HTERT RPE-1 (cell line): ENCODE data around the gene HECTD1.
"Not testable (repeated sequence)": the region's sequence is repeated elsewhere in the genome, so short reads cannot be mapped to it uniquely, and the experiment has no call there.

Experiments used
- in situ Hi-C: fragments of 300-500 bp; cut with MboI; formaldehyde crosslinking; loops from 4 replicates; pipeline ENCODE4 v1.14.3; 2020; ENCODE audit warnings: low sequenced_read_pairs

HECTD1 gene

DNA sequence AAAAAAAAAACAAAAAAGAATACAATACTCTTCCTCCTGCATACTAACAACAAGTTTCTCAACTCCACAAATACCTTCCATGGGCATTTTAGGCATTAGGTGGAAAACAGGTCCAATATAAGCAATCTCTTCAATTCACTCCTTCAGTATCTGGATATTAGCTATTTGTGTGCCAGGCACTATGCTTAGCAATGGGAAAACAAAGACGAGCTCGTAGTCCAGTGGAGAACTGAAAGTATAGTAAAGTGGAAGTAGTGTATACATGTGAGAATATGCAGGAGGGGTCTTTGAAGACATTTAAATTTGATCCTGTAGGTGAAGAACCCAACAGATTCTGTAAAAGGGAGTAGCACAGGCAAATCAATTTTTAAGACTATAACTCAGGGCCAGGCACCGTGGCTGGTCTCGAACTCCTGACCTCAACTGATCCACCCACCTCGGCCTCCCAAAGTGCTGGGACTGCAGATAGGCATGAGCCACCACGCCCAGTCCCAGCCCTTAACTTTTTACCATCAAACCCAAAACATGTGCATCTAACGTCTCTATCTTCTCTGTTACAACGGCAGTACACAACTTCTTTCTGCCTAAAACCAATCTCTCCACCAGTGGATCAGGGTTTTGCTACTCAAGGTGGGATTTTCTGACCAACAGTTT, 10.6 kb downstream of the HECTD1 start:
- in situ Hi-C loops: no loop called here

DNA sequence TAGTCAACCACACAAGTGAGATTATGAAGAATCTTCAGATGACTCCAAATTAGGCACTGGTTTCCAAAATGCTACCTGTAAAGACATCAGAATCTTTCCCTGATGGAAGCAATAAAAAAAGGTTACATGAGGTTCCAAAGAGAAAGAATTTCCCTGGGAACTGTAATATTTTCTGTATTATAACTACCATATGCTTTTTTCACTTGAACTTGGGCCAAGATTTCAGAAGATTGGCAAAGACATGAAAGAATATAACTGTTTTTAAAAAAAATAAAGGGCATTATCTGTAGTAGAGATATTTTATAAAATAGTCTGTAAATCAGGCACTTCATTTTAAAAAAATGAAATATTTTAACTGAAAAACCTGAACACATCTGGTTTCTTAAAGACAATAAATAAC, 12.9 kb downstream of the HECTD1 start:
- in situ Hi-C loops: no loop called here

DNA sequence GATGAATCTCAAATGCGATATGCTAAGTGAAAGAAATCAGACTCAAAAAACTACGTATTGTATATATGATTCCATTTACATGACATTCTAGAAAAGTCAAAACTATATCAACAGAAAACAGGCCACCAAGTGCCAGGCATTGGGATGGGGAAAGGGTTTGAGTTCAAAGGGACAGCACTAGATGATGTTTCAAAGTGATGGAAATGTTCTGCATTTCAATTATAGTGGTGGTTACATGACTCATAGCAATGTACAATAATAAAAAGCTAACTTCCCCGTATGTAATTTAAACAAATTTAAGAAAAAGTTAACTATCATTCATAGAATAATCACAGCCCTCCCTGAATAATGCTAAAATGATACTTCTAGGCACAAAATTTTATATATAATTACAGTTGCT, 13.5 kb downstream of the HECTD1 start:
- in situ Hi-C loops: no loop called here

DNA sequence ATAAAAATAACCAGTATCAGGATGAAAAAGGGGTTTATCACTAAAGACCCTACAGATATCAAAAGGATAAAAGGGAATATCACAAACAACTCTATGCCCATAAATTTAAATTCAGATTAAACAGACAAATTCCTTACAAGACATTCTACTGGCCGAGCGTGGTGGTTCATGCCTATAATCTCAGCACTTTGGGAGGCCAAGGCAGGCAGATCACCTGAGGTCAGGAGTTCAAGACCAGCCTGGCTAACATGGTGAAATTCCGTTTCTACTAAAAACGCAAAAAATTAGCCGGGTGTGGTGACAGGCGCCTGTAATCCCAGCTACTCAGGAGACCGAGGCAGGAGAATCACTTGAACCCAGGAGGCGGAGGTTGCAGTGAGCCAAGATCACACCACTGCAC, 15.0 kb downstream of the HECTD1 start:
- in situ Hi-C loops: not testable (repeated sequence)

DNA sequence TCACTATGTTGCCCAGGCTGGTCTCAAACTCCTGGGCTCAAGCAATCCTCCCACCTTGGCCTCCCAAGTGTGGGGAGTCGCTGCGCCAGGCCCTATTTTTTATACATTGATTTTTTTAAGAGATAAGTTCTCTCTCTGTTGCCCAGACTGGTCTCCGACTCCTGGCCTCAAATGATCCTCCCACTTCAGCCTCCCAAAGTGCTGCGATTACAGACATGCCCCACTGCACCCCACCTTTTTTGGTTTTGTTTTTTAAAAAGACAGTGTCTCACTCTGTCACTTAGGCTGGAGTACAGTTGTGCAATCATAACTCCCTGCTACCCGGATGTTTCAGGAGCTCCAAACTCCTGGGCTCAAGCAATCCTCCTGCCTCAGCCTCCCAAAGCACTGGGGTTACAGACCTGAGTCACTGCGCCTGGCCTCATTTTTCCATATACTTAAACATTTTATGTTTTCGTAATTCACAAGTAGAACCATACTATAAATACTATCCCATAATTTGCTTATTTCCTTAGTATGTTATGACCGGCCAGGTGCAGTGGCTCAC, 16.8 kb downstream of the HECTD1 start:
- in situ Hi-C loops: no loop called here

DNA sequence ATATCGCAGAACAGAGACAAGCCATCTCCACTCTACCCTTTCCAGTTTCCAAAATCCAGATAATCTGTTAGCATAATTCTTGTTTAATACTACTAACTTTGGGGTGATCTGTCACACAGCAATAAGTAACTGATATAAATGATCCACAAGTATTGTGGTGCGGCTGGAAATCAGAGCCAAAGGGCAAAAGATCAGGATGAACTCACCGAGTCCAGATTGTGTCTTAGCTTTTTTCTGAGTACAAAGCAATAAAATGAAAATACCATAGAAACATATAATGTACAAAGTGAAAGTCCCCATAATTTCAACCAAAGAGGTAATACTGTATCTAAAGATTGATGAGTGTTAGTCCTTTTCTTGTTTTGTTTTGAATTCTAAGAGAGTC, 17.4 kb downstream of the HECTD1 start:
- in situ Hi-C loops: no loop called here

DNA sequence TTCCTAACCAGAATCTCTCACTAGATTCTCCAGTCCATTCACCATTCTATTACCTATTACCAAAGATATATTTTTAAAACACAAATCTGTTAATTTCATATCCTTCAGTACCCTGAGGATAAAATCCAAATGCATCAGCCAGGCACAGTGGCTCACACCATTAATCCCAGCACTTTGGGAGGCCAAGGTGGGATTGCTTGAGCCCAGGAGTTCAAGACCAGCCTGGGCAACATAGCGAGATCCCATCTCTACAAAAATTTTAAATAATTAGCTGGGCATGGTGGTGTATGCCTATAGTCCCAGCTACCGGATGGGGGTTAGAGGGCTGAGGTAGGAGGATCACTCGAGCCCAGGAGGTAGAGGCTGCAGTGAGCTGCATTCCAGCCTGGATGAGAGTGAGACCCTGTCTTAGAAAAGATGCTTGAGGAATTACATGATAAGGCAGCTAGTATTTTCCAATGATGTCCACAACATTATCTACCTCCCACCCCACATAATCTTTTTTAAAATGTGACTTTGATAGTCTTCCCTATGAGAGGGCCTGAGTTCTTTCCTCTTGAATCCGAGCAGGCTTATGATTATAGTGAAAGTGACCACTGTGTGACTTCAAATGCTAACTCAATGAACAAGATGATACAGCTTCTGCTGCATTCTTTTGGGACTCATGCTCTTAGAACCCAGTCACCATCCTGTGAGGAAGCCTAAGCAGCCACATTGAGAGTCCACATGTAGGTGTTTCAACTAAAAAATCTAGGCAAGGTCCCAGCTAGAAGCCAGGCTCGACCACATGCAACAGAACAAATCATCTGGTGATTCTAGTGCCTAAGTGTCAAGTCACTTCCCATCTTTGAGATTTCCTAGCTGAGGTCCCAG, 18.0 kb downstream of the HECTD1 start:
- in situ Hi-C loops: no loop called here

DNA sequence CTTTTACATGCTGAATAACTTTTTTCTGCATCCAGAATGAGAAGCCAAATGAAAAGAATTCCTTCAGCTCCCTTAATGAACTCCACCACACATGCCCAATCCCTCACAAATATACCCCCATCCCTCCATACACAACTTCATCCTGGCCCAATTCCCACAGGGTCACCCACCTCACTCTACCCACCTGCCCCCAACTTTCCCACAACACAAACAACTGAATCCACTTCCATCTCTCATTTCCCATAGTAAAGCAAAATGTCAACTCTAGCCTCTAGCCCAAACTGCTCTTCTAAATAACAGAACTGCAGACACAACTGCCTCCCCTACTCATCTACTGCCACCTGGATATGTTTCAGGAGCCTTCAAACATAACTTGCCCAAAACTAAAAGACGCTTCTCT, 18.8 kb downstream of the HECTD1 start:
- in situ Hi-C loops: no loop called here

DNA sequence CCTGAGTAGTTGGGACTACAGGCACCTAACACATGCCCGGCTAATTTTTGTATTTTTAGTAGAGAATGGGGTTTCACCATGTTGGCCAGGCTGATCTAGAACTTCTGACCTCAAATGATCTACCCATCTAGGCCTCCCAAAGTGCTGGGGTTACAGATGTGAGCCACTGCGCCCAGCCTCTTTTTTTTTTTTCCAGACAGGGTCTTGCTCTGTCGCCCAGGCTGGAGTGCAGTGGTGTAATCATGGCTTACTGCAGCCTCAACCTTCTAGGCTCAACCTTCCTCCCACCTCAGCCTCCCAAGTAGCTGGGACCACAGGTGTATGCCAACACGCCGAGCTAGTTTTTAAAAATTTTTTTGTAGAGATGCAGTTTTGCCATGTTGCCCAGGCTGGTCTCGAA, 25.6 kb downstream of the HECTD1 start:
- in situ Hi-C loops: not testable (repeated sequence)

DNA sequence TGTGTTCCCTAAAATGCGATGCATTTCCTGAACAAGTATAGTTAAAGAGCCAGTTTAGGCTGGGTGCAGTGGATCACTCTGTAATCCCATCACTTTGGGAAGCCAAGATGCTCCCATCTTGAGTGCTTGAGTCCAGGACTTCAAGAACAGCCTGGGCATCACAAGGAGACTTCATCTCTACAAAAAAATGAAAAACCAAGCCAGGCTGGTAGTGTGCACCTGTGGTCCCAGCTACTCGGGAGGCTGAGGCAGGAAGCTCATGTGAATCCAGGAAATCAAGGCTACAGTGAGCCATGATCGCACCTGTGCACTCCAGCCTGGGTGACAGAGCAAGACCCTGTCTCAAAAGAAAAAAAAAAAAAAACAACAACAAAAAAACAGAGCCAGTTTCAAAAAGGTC, 26.3 kb downstream of the HECTD1 start:
- in situ Hi-C loops: no loop called here

DNA sequence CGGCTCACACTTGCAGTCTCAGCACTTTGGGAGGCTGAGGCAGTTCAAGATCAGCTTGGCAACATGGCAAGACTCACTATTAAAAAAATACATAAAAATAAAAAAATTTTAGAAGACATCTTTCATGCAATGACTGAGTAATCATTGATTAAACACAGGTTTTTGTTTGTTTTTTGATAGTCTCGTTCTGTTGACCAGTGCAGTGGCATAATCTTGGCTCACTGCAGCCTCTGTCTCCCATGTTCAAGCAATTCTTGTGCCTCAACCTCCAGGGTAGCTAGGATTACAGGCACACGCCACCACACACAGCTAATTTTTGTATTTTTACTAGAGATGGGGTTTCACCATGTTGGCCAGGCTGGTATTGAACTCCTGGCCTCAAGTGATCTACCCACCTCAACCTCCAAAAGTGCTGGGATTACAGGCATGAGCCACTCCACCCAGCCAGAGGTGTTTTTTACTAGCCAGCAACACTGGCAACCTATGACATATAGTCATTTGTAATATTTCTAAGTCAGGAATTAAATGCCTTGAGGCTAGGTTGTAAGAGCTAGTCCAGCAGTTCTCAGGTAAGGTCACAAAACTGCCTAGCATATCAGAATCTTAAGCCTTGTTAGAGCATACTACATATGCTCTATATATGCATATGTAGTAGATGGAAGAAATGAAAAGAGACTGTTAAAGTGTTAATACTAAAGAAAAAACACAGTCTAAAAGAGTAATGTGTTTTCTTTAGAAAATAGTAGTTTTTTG, 27.1 kb downstream of the HECTD1 start:
- in situ Hi-C loops: no loop called here

DNA sequence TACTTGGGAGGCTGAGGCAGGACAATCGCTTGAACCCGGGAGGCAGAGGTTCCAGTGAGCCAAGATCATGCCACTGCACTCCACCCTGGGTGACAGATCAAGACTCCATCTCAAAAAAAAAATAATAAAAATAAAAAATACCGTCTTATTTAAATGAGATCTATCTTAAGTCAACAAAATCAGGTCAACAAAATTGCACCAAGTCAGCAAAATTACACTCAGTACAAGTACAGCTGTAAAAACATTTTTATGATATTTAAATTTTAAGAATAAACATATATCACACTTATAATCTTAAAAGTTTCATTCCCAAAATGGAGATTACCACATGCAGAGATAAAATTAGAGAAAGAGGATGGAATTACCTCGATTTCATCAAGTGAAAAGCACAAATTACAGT, 33.2 kb downstream of the HECTD1 start:
- in situ Hi-C loops: no loop called here

DNA sequence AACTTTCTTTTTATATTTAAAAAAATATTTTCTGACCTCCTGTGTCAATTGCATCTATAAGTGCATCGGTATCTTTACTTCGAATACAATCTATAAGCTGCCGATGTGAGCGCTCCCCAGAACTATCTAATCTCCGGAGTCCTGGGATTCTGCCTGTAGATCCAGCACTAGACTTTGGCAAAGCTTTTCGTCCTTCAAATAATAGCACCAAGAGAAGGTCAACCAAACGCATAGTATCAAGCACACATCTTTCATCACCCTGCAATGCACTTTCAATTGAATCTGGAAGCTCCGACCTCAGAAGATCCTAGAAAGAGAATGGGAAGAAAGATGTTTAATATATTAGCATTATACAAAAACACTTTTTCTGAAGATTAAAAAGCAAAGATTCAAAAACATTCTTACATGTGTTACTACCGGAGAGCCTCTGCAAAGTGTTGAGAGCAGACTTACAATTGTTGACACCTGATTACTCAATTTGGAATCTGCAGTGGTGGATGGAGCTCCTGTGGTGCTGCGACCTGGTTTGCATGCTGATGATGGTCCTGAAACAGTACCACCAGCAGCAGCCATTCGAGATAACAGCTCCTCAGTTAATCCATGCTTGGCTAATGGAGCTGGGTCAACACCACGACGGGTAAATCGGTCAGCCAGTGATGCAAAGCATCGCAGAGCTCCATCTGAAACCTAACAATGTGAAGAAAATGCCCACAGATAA, 34.3 kb downstream of the HECTD1 start:
- in situ Hi-C loops: no loop called here

DNA sequence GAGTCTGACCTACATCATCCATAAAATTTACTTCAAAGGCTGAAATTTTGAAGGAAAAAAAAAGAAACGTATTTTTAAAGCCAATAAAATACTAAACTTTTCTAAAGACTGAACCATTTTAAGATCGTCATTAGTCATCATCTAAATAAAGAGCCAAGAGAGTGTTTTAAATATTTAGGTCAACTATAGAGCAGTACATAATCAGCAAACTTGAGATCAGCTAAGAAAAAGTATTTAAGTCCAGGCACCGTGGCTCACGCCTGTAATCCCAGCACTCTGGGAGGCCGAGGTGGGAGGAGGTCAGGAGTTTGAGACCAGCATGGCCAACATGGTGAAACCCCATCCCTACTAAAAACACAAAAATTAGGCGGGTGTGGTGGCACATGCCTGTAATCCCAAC, 35.5 kb downstream of the HECTD1 start:
- in situ Hi-C loops: no loop called here

DNA sequence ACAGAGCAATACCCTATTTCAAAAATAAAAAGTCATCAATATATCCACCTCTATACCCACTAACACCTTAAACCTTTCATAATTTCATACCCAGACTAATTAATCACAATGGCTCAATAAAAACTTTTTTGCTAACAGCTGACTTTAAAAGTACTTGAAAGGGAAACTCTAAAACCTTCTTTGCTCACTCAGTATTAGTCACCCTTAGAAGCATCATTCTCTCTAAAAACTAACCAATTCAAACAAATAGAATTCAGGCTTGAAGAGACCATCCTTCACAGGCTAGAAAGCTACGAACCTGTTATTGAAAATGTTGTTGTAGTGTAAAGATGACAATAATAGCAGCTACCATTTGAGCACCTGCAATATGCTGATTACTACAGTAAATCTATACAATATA, 37.2 kb downstream of the HECTD1 start:
- in situ Hi-C loops: no loop called here

DNA sequence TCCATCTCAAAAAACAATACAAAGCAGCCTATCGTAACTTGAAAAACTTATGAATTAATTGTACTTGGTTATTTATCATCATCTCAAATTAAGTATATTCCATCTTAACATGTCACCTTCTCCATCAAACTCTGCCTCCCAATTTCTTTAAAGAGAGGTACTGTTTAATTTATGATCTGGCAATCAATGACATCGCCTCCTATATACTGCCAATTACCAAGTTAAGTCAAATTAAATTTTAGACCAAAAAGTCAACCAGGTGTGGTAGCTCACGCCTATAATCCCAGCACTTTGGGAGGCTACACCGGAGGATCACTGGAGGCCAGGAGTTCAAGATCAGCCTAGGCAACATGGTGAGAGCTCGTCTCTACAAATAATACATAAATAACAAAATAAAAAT, 37.7 kb downstream of the HECTD1 start:
- in situ Hi-C loops: no loop called here

DNA sequence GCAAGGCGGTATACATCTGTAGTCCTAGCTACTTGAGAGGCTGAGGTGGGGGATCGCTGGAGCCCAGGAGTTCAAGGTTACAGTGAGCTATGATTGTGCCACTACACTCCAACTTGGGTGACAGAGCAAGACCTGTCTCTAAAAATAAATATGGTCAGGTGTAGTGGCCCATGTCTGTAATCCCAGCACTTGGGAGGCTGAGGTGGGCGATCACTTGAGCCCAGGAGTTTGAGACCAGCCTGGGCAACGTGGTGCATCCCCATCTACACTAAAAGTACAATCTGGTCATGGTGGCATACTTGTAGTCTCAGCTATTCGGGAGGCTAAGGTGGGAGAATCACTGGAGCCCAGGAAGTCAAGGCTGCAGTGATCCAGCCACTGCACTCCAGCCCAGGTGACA, 40.6 kb downstream of the HECTD1 start:
- in situ Hi-C loops: no loop called here

DNA sequence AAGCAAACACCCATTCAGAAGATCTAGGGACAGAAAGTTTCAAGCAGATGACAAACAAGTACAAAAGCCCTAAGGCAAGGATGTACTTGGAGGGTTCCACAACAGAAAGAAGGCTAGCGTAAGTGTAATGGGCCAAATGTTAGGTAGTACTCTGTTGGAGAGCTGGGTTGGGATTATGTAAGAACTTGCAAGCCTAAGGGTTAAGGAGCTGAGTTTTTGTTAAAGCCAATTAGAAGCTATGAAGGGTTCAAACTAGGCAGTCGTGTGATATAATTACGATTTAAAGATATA, 41.4 kb downstream of the HECTD1 start:
- in situ Hi-C loops: no loop called here

DNA sequence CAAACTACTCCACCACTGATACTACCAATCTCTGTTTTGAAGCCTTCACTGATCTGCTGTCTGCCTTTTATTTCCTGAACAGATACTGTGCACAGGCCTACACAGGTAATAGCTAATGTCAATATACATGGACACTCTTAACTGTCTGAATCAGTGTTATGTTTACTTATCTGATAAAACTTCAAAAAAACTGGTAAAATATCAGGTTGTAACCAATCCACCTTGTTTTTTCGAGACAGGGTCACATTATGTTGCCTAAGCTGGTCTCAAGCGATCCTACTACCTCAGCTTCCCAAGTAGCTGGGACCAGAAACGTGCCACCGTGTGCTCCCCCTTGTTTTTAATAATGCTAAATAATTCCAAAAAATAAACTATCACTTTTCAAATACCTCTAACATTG, 43.5 kb downstream of the HECTD1 start:
- in situ Hi-C loops: no loop called here

DNA sequence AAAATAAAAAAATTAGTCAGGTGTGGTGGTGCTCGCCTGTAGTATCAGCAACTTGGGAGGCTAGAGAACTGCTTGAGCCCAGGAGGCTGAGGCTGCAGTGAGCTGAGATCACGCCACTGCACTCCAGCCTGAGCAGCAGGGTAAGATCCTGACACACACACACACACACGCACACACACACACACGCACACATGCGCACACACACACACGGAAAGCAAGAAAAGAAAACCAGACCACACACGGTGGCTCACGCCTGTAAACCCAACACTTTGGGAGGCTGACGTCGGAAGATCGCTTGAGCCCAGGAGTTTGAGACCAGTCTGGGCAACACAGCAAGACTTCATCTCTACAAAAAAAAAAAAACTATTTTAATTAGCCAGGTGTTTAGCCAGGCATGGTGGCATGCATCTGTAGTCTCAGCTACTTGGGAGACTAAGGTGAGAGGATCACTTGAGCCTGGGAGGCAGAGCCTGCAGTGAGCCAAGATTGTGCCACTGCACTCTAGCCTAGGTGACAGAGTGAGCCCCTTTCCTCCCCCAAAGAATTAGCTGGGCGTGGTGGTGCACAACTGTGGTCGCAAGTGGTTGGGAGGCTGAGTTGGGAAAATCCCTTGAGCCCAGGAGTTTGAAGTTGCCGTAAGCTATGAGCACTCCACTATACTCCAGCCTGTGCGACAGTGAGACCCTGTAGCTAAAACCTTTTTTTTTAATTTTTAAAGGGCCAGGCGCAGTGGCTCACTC, 44.5 kb downstream of the HECTD1 start:
- in situ Hi-C loops: no loop called here

DNA sequence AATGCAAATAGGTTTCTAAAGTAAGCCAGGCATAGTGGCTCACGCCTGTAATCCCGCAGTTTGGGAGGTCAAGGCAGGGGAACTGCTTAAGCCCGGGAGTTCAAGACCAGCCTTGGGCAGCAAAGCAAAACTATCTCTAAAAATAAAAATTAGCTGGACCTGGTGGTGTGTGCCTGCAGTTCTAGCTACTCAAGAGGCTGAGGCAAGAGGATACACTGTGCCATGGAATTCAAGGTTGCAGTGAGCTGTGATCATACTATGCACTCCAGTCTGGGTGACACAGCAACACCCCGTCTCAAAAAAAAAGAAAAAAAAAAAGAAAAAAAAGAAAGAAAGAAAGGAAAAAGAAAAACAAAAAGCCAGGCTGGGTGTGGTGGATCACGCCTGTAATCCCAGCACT, 46.3 kb downstream of the HECTD1 start:
- in situ Hi-C loops: no loop called here
